NCI-H2029 treated with DMSO at 0.1 percent for 48 hours (cell line): Measurements from ENCODE around the gene VEPH1.

Experiments used
- DNase-seq: peaks from one replicate; lab custom pipeline; 2025; lab: John Stamatoyannopoulos, UW

VEPH1 gene

DNA sequence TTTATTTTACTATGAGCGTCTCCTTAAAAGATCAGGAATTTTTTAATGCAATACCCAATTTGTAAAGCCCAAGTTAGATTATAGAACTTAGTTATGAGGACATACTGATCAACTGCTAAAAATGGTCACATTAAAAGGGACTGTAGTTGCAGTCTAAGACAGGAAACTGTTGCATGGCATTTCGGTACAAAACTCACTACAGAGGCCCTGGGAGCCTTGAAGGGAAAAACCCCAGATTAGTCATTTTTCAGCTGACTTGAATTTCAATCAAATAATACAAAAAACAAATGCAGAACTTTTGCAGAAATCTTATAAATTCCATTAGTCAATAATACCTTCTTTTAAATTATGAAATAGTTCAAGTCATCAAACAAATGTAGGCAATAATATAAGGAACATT, 73.5 kb downstream of the VEPH1 start:
- DNase-seq, result no peak

DNA sequence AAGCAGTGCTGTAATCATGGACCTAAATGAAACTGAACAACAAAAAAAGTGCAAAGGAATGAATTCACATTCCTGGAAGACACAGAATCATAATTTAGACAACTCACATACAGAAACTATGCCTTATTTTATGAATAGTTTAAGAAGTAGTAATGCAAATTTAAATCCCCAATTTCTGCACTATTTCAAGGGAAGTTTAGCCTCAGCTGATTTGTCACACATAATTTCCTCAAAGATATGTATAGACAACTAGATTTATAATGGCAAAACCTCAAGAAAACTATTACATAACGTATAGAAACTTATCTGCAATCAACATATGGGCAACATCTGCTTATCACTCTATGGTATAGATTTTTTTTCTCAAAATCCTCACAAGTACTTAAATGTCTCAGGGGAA, 74.4 kb downstream of the VEPH1 start:
- no peak for DNase-seq

DNA sequence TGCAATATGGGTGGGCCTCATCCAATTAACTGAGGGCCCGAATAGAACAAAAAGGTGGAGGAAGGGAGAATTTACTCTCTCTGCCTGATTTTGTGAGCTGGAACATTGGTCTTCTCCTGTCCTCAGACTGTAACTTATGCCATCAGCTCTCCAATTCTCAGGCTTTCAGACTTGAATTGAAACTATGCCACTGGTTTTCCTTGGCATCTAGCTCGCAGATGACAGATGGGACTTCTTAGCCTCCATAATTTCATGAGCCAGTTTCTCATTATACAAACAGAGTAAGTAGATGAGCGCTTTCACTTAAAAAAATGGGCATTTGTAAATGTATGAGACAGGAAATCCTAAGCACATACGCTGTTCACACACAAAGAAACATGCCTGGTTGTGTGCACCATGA, 75.3 kb downstream of the VEPH1 start:
- no peak for DNase-seq

DNA sequence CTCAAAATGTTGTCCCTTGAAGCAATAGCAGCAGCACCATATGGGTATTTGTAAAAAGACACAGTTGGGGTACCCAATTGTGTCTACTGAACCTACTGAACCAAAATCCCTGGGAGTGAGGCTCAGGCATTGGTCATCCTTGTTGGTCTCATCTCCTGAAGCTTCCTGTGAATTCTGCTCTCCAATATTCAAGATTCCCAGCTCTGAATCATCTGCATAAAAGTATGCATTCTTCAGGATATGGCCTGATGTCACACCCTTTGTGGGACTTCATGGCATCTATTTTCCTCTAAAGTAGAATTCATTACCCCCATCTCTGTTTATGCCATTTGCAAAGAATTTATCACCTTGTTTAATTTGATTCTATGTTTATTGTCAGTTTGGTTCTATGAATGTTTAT, 79.9 kb downstream of the VEPH1 start:
- DNase-seq, result no peak

DNA sequence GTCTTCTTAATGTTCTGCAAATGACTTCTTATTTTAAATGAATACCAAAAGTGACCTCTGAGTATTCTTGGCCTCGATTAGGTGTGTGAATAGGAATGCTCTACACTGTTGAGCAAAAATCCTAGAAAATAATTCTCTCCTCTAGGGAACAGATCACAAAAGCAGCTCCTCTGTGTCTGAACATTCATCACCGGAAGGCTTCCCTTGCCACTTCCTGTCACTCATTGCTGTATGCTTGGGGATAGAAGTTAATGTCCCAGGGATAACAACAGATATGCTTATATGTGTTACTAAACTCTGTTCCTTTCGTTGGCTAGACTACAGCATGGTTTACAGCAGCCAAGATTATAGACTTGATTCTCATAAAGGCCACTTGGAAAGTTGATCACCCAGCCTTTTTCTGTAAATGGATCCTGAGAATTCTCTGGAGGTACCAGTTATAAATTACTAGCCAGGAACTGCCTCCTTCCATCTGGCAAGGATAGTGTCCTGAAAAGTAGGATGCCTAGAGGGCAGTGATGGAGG, 82.5 kb downstream of the VEPH1 start:
- DNase-seq, result no peak

DNA sequence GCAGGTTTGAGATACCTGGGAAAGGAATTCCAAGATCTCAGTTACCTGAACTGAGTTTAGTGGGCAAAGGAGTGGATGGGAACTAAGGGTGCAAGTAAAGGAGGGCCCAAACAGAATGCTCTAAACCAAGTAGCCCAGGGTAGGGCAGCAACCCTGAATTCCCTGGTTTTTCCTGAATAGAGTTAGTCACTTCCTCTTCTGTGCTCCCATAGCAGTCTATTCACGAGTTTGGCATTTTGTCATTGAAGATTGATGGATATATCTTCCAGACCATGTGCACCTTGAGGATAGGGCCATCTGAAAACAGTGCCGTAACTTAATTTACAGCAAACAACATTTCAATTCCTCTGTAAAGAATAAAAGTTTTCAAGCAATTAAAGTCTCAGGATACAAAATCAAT, 85.1 kb downstream of the VEPH1 start:
- no peak for DNase-seq

DNA sequence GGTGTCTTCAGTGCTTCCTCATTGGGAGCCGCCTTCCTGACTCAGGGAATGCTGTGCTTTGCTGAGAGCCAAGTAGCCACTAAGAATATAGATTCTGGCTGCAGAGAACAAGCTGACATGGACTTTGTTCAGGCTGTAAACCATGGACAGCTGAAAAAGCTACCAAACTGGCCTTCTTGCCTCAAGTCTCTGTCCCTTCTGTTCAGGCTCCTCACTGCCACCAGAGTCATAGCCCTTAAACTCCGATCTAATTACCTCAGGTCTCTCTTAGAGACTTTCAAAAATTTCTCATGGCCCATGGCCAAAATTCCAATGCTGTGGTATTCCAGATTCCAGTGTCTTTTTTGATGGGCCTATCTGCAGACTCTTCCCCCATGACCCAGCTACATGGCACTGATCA, 86.0 kb downstream of the VEPH1 start:
- DNase-seq, result no peak

DNA sequence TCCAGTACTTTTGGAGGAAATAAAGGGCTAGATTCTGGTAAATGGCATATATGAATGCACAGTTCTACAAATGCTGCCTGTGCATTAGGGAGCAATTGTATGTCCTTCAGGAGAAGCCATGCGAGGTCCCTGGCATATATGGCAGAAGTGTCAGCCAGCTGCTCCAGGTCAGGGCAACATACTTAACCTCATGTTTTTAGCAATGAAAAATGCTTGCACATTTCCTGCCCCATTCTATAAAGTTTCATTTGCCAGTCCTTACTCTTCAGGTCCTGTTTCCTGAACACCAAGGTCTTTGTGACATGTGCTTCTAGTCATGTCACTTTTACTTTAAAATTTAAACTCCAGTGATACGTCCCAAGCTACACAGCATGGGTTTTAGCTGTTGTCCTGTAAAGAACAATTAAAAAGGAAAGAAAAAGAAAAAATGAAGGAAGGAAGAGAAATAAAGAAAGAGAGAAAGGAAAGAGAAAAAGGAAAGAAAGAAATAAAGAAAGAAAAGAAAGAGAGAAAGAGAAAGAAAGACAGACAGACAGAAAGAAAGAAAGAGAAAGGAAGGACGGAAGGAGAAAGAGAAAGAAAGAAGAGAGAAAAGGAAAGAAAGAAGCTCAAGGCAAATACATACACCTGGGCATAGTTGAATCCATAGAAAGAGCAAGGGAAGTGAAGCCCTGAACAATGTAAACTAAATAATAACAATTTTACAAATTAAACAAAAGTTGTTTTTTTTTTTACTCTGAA, 86.7 kb downstream of the VEPH1 start:
- DNase-seq, result no peak

DNA sequence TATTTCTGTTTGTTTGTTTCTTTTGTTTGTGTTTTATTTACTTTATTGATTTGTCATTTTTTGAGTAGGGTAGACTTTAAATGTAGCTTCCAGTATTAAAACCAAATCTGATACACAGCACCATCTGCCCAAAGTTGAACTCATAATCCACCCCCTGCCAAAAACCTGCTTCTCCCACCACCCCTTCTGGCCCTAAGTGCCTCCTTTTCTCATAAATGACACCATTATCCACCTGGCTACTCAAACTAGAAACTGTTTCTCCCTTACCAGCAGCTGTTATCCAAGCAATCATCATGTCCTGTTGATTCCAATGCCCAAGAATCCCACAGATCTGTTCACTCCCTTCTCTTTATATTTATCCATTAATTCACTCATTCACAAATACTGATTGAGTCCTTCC, 88.4 kb downstream of the VEPH1 start:
- no peak for DNase-seq

DNA sequence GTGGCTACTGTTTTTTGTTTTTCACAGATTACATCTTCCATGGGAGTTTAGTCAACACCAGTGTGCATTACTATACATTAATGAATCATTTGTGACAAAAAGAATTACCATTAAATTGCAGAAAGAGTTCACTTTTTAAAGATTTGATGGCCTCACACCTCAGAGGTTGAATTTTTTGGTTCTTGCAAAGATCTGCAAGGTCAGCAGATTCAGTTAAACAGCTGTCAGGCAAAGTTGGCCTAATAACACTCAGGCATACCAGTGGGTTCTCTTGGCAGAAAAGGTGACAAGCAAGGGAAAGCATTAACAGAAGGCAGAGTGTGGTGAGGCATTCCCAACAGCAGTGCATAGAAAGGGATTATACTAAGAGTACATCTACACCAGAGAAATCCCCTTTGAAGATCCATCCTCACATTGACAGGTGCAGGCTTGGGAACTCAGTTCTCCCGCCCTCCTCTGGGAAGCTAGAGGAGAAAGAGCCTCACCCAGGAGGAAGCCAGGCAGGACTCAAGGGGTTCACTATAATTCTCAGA, 90.8 kb downstream of the VEPH1 start:
- DNase-seq, result no peak

DNA sequence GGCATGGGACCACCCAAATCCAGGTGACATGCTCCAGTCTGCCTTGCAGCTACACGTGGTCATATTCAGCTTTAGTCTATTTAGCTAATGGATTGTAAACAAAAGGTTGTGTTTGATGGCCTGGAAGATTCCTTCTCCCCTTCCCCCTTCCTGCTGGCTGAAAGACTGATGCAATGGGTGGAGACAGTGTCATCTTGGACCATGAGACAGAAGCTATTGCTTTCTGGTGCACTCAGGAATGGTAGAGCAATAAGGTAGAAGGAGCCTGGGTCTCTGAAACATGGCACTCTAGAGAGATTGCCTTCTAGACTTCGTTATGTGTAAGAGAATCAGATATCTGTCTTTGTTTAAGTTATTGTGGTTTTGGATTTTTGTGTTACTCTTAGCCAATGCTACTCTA, 92.3 kb downstream of the VEPH1 start:
- DNase-seq, result no peak

DNA sequence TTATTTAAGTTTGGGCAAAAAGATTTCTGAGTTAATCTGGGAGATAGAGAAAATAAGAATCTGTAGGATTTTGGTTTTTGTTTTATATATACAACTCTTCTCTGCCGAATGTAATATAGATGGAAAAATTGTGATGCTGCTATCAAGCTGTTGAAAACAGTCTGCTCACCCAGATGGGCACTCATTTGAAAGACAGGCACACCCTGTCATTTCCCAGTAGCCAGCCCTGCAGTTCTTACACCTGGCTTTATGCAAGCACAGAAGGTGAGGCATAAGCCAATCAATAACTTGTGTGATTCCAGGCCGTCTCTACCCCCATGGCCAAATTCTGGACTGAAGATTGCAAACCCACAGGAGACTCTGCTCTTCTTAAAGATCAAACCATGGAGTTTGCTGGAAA, 93.7 kb downstream of the VEPH1 start:
- DNase-seq, result no peak

DNA sequence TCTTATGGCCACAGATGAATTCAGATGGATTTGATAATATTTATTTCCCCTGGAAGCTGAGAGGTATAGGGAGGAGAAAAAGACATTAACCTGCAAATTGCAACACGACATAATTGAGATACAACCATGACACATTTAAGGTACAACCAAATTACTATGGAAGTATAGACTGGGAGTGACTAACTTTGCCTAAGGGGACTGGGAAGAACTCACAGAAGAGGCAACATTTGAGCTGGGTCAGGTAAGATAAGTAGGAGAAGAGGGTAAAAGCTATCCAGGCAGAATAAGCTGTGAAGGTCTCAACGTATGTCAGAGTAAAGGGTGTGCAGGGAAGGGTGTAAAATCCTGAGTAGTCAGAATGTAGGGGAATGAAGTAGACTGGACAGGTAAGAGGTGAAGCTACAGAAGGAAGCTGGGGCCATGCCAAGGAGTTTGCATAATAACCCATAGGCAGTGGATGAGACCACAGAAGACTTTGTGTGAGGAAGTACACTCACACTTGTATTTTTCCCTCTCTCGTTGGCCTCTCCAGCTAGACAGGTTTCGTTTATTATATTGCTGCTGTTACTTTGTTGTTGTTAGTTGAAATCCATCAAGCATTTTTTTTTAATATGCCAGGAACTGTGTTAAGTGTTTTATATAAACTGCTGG, 94.6 kb downstream of the VEPH1 start:
- DNase-seq, result no peak

DNA sequence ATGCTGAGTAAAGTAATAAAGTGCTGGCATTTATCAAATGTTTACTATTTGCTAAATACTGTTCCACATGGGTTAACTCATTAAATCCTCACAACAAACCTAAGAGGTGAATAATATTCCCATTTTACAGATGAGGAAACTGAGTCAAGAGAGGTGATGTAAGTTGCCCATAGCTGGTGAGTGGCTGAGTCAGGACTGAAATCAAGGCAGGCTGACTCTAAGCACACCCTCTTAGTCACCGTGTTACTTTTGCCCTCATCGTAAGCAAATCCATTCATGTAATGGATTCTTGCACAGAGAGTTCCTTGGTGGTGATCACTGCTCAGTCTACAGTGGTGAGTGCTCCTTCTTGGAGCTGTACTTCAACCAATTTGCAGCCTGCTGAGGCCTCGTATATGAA, 95.4 kb downstream of the VEPH1 start:
- no peak for DNase-seq

DNA sequence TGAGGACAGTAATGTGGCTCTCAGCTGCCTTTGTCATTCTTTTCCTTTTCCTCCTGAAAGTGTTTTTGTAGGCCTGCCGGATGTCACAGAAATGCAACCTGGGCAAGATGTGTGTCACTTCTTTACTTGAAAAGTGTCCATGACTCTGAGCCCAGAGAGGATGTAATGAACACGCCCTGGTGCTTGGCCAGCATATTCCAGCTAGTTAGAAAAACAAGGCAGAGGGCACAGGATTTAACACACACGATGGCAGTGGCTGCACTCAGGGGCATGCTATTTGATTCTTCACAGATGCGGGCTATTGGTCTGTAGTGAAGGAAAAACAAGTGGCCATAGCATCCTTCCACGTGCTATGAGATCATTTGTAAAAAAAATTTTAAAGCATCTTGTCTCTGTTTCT, 96.8 kb downstream of the VEPH1 start:
- DNase-seq, result no peak

DNA sequence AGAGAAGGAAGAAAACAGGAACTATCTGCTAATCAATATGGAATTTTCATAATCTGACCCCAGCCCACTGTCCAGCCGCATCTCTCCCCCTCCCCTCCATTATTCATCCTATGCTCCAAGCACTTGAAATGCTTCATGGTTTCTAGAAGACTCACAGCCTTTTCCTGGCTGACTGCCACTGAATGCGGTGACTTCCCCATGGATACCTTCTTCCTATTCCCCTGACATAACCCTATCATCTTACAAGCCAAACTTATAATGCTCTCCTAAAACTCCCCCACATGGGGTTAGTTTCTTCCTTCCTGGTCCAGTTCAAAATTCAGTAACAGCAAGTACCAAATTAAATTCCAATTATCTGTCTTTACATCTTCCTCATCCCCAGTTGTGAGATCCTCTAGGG, 97.8 kb downstream of the VEPH1 start:
- DNase-seq, result no peak

DNA sequence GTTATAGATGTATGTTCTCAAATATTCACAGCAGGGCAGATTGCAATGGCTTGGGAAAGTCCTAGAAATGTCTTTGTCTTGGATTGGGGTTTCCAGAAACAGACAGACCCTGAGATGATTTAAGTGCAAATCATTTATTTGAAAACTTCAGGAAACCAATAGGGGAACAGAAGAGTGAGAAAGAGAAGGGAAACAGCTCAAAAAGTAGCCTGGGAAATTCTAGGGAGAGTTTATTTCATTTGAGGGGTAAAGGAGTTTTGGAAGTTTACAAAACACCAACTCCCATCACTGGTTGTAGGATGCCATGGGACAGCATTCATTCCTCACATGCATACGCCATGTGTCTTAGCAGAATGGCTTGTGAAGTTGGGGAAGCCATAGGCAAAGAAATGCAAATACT, 98.8 kb downstream of the VEPH1 start:
- no peak for DNase-seq

DNA sequence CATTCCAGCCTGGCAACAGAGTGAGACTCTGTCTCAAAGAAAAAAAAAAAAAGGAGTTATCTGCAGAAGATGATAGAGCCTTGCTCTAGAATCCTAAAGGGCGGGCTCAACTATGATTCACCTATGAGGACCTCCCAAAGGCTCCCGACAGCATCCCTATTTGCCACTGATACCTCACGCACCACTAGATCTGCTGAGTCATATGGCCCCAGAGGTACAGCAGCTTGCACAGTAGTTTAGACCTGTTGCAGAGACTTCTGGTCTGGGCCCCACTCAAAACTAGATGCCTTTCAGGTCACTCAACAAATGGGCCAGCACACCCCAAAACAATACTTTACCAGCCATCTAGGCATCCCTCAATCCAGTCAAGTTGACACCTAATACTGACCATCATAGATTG, 104.6 kb downstream of the VEPH1 start:
- no peak for DNase-seq

DNA sequence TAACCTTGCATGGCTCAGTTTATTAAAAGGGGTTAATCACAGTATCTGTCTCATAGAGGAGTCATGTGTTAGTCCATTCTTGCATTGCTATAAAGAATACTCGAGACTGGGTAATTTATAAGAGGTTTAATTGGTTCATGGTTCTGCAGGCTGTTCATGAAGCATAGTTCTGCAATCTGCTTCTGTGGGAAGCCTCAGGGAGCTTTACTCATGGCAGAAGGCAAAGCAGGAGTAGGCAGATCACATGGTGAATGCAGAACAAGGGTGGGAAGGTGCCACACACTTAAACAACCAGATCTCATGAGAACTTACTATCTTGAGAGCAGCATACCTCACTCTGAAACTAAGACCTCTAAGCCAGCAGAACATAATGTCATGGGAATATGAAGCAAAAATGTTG, 108.8 kb downstream of the VEPH1 start:
- no peak for DNase-seq

DNA sequence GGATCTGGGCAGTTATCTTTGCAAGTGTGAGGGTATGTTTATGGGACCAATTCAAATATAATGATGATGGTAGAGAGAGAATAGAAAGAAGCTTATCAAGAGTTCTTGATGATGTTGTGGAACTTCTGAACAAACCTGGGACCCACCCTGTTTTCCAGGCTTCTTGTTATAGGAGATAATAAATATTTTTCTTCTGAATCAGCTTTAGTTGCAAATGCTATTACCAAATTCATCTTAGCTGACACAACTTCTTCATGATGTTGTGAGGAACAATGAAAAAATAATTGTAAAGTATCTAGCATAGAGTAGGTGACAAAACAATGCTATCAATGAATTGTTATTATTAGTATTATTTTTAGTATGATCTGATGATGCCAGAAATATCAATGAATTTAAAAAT, 110.1 kb downstream of the VEPH1 start:
- DNase-seq, result no peak

DNA sequence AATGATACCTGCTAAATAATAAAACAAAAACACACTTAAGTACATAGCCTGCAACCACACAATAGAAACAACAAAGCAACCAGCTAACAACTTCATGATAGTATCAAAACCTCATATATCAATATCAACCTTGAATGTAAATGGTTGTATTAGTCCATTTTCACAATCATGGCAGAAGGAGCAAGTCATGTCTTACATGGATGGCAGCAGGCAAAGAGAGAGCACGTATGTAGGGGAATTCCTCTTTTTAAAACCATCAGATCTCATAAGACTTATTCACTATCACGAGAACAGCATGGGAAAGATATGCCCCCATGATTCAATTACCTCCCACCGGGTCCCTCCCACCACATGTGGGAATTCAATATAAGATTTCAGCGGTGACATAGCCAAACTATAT, 111.1 kb downstream of the VEPH1 start:
- DNase-seq, result no peak

DNA sequence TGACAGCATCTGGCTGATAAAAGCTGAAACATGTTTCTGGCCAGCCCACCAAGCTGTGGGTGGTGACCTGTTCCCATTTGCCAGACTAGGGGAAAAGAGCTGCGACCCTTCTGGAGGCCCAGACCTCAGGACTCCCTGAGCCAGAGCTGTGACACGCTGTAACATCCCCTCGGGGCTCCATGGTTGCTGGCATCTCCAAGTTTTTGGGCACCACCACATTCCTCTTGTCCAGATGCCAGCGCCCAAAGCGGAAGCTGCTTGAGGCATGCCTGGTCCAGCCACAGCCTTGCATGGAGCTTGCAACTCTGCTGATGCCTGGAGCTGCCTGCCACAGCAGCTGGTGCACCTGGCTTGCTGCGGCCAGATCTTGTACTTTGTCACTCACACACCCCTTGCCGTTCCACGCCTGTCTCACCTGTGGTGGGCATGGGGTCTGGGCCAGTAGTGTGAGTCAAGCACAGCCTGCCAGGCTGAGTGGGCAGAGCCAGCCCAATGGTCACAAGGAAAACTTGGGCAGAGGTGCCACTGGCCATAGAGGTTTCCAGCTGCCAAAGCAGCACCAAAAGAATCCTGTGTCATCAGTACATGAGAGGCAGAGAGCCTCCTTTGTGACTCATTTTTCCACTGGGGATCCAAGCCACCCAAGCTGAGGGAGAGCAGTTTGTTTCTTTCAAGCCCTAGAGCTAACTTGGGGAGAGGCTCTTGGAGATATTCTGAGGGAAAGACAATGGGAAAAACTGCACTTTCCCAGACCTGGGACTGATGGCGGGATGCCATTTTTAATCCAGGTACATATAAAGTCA, 112.3 kb downstream of the VEPH1 start:
- DNase-seq, result no peak

DNA sequence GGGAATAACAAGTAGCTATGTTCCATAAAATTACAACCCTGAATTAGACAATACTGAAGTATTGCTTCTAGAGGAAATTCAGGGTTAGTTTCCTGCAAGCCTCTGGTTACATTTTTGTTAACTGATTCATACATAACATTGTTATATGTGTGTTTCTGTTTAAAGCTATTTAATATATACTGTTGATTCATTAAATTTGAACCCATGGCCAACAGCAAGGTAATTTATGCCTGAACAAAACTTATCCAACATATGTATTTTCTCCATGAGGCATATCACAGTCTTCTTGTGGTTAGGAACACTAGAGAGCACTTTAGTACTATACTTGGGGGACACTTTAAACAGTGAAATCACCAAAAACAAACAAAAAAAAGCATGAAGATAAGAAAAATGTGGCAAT, 114.2 kb downstream of the VEPH1 start:
- DNase-seq, result no peak
